BJ (cell line): ENCODE results near the gene SH3GL2. TPM values are rescaled to one million over a fixed set of nuclear protein-coding genes. Genes with fewer than 3 reads are reported as not detected.

Experiments
- CTCF ChIA-PET: fragments of 350-600 bp; formaldehyde crosslinking; extraction: SDS; loops from one replicate; lab custom pipeline; 2021; ENCODE audit warnings: antibody characterized with exemption, inconsistent platforms; lab: Yijun Ruan, JAX
- POLR2A ChIA-PET: fragments of 300-600 bp; sonication (Branson Sonifier 250); formaldehyde crosslinking; extraction: SDS; loops from one replicate; lab custom pipeline; 2021; ENCODE audit warnings: antibody characterized with exemption; lab: Charles Lee
- DNase-seq: peaks from one replicate; pipeline ENCODE4 v3.0.0-alpha.2; 2011; ENCODE audit warnings: low read depth
- H3K27me3 ChIP-seq: 2 replicates; pipeline ENCODE4 v1.6.0; 2011; ENCODE audit warnings: low read length; ENCODE audit not compliant: control insufficient read depth, insufficient read depth
- H3K36me3 ChIP-seq: 2 replicates; pipeline ENCODE4 v1.5.1; 2011; ENCODE audit warnings: low read length; ENCODE audit not compliant: control insufficient read depth, insufficient read depth
- H3K4me3 ChIP-seq: 2 replicates; pipeline ENCODE4 v1.5.1; 2011; ENCODE audit warnings: low read depth, mild to moderate bottlenecking, control low read depth, low read length
- CTCF ChIP-seq: IDR thresholded peaks from 2 replicates; pipeline ENCODE4 v1.5.1; 2011; ENCODE audit warnings: low read depth, mild to moderate bottlenecking, control low read depth, inconsistent platforms, low read length, moderate library complexity; ENCODE audit not compliant: insufficient read depth
- polyA plus RNA-seq: library from polyadenylated mRNA; depleted of rRNA; stranded (reverse); fragments of >200 nt; gene quantifications from 2 replicates; pipeline ENCODE4 v1.2.3, GENCODE V29; 2011

The SH3GL2 gene
- polyA plus RNA-seq, 1 experiment, result 1.7 TPM

GRCh38 chr9:17574342-17574741 lies 4.5 kb upstream of the SH3GL2 start:
- no peak for TF ChIP-seq CTCF

GRCh38 chr9:17578577-17578910 lies 322 bp upstream of the SH3GL2 start:
- no peak for DNase-seq
- ChIA-PET CTCF (no interaction called here), POLR2A (no interaction called here)
- Histone ChIP-seq H3K4me3 (peak overlapping the region; percentile 44), H3K27me3 (peaks cover 11% of the 10 kb centered on the region), H3K36me3 (no peaks in the 10 kb centered on the region)
- no peak for TF ChIP-seq CTCF

More at GRCh38 chr9:17574342-17574741, 4.5 kb upstream of the SH3GL2 start:
- no peak overlapping the region for H3K4me3 ChIP-seq
- no peaks in the 10 kb centered on the region for H3K36me3 ChIP-seq
- H3K27me3 ChIP-seq, result peaks cover 6% of the 10 kb centered on the region
- POLR2A ChIA-PET, result no interaction called here
- CTCF ChIA-PET, result no interaction called here
- DNase-seq, result no peak

DNA sequence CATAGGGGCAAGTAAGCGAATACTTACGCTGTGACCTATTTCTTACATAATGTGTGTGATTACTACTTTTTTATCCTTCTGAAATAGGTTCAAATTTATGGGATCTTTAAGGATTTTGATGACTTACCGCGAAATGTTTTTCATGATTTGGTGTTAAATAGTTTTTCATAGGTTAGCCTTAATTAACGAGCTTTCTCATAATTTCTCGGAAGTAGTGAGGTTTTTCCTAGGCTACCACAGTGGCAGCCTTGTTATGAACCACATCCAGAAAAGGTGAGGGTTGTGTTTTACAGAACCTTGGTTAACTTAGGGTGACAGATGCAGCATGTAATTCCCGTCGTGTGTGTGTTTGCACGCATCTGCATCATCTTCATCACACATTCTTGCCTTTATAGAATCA lies 1.3 kb downstream of the SH3GL2 start:
- no peak for TF ChIP-seq CTCF
- no peak overlapping the region for H3K4me3 ChIP-seq
- no peaks in the 10 kb centered on the region for H3K36me3 ChIP-seq
- H3K27me3 ChIP-seq, result peaks cover 11% of the 10 kb centered on the region
- no peak for DNase-seq
- ChIA-PET POLR2A (no interaction called here), CTCF (interaction anchor here (0.7 kb wide), 1 partner anchor 635 kb away, joined by 3 read pairs; no protein-coding TSS in a partner anchor)

DNA sequence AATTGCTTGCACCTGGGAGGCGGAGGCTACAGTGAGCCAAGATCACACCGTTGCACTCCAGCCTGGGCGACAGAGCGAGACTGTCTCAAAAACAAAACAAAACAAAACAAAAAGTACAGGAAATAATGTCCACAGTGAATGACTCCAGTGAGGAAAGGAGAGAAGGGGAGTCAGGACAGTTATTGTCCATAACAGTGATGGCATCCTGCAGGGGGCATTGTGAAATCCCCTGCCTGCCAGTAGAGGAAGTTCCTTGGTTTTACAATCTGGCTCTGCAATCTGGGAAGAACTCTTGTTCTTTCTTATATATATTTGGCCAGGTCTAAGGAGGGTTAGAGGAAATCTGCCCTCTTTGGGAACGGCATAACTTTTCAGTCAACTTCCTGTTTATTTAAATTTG lies 8.2 kb downstream of the SH3GL2 start:
- H3K4me3 ChIP-seq, result no peak overlapping the region
- POLR2A ChIA-PET, result no interaction called here
- no peak for TF ChIP-seq CTCF
- DNase-seq, result no peak
- no peaks in the 10 kb centered on the region; the same call in 1 of the 2 replicates for H3K27me3 ChIP-seq
- no peaks in the 10 kb centered on the region for H3K36me3 ChIP-seq
- CTCF ChIA-PET, result no interaction called here

- ChIA-PET CTCF (no interaction called here), POLR2A (no interaction called here)
- no peak for DNase-seq
Observed at GRCh38 chr9:17588395-17588794, 9.5 kb downstream of the SH3GL2 start.

More at GRCh38 chr9:17588395-17588794, 9.5 kb downstream of the SH3GL2 start:
- no peak overlapping the region for H3K4me3 ChIP-seq
- TF ChIP-seq CTCF, result no peak
- no peaks in the 10 kb centered on the region for H3K36me3 ChIP-seq
- no peaks in the 10 kb centered on the region; the same call in 1 of the 2 replicates for H3K27me3 ChIP-seq
